C4-2B (cell line): ENCODE results near the gene CABP4.

Experiments
- CTCF ChIP-seq: fragments of 450-650 bp; conservative IDR thresholded peaks from 2 replicates; pipeline ENCODE4 v1.5.1; 2017; ENCODE audit warnings: mild to moderate bottlenecking
- ZFX ChIP-seq: fragments of 450-650 bp; IDR thresholded peaks from 2 replicates; pipeline ENCODE4 v1.6.1; 2017

- no peak for TF ChIP-seq CTCF
- TF ChIP-seq ZFX: no peak
Measured at GRCh38 chr11:67508486-67509121, 53.5 kb downstream of the CABP4 start.
